Choroid plexus epithelial cell (primary cell): ENCODE data around the gene ZFHX3.

Experiments
- DNase-seq: peaks from one replicate; pipeline ENCODE4 v3.0.0-alpha.2; 2010; ENCODE audit warnings: low read depth
- H3K4me3 ChIP-seq: 2 replicates; pipeline ENCODE4 v1.5.1; 2011; ENCODE audit warnings: low read depth, mild to moderate bottlenecking, control low read depth, low read length, moderate library complexity
- TF ChIP-seq, protein P1 (sequence below): conservative IDR thresholded peaks from 2 replicates; pipeline ENCODE4 v1.5.1; 2011; ENCODE audit warnings: low read depth, mild to moderate bottlenecking, control low read depth, inconsistent platforms, low read length, moderate library complexity

ZFHX3 gene

GRCh38 chr16:73021866-73022495 is 25.9 kb downstream of the ZFHX3 start:
- H3K4me3 ChIP-seq = no peak overlapping the region
- no peak for DNase-seq
- TF ChIP-seq, protein P1, sequence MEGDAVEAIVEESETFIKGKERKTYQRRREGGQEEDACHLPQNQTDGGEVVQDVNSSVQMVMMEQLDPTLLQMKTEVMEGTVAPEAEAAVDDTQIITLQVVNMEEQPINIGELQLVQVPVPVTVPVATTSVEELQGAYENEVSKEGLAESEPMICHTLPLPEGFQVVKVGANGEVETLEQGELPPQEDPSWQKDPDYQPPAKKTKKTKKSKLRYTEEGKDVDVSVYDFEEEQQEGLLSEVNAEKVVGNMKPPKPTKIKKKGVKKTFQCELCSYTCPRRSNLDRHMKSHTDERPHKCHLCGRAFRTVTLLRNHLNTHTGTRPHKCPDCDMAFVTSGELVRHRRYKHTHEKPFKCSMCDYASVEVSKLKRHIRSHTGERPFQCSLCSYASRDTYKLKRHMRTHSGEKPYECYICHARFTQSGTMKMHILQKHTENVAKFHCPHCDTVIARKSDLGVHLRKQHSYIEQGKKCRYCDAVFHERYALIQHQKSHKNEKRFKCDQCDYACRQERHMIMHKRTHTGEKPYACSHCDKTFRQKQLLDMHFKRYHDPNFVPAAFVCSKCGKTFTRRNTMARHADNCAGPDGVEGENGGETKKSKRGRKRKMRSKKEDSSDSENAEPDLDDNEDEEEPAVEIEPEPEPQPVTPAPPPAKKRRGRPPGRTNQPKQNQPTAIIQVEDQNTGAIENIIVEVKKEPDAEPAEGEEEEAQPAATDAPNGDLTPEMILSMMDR = no peak

GRCh38 chr16:73020409-73020884 is 27.5 kb downstream of the ZFHX3 start:
- H3K4me3 ChIP-seq = no peak overlapping the region
- peak; percentile 86 for DNase-seq
- TF ChIP-seq, protein P1 = no peak

GRCh38 chr16:73019457-73020362 is 28.2 kb downstream of the ZFHX3 start:
- H3K4me3 ChIP-seq = no peak overlapping the region
- peak; percentile 88 for DNase-seq
- TF ChIP-seq, protein P1 = no peak

DNA sequence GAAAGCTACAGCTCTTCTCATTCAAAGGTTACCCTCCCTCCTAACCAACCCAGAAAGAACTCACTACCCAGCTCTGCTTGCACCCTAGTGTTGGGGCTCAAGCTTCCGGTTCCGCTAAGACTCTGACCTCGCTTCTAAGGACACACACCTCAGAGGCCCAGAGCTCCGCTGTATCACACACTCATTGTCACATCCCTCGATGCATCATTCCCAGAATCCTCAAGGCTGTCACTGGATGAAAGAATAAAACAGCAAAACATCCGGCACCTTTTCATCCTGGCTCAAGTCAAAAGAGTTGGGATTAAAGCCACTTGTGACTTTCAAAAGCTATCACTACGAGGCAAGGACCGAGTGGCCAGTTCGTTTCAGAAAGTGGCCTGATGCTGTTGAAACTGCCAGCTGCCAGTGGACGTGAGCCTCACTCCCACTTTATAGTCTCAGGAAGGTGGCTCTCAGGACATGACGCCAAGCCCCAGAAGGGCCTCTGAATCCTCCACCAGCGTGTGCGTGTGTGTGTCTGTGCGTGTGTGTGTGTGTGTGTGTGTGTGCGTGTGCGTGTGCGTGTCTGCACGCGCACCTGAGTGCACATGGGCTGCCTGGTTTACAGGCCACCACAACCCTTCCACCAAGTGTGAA is 29.0 kb downstream of the ZFHX3 start:
- no peak overlapping the region for H3K4me3 ChIP-seq
- DNase-seq = no peak
- TF ChIP-seq, protein P1 = no peak

DNA sequence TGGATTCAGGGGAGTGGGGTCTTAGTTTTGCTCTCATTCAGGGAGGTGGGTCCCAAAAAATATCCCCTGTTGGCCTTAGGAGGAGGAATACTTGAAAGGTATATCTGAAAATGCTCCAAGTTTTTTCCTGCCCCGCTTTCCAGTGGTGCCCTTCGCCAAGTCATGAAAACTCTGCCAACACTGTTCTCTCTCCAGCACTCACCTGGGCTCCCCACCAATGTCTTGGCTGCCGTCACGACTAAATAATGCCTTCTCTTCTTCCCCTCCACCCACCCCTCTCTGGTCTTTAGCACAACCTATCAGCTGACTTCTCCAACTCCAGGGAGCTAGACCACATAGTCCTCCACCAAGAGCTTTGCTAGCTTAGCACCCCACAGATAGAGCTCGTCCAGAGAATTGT is 30.6 kb downstream of the ZFHX3 start:
- DNase-seq = no peak
- TF ChIP-seq, protein P1 = no peak
- H3K4me3 ChIP-seq = no peak overlapping the region

- no peak for DNase-seq
- TF ChIP-seq, protein P1 = no peak
- H3K4me3 ChIP-seq = no peak overlapping the region
These were observed 31.5 kb downstream of the ZFHX3 start for GRCh38 chr16:73016488-73016830.
